ENCODE measurements around the gene TTC7B.

TTC7B gene

GRCh38 chr14:90664911-90665310, 151.3 kb downstream of the TTC7B start:
- no peak for DNase-seq

GRCh38 chr14:90663680-90664079, 152.6 kb downstream of the TTC7B start:
- DNase-seq, result no peak

- no peak for DNase-seq
Observed at GRCh38 chr14:90663140-90663539, 153.1 kb downstream of the TTC7B start.

- DNase-seq, result no peak
Observed at GRCh38 chr14:90661866-90662265, 154.4 kb downstream of the TTC7B start.

GRCh38 chr14:90660865-90661570, 155.2 kb downstream of the TTC7B start:
- no peak for DNase-seq

GRCh38 chr14:90659156-90659555, 157.1 kb downstream of the TTC7B start:
- no peak for DNase-seq

GRCh38 chr14:90658541-90658967, 157.7 kb downstream of the TTC7B start:
- no peak for DNase-seq

- no peak for DNase-seq
Observed at GRCh38 chr14:90656973-90657372, 159.3 kb downstream of the TTC7B start.

GRCh38 chr14:90655829-90656228, 160.4 kb downstream of the TTC7B start:
- DNase-seq, result no peak

- no peak for DNase-seq
Observed at GRCh38 chr14:90654831-90655276, 161.4 kb downstream of the TTC7B start.

GRCh38 chr14:90652626-90653025, 163.6 kb downstream of the TTC7B start:
- no peak for DNase-seq

- DNase-seq, result no peak
Observed at GRCh38 chr14:90651976-90652560, 164.2 kb downstream of the TTC7B start.

- no peak for DNase-seq
Observed at GRCh38 chr14:90651271-90651804, 164.9 kb downstream of the TTC7B start.

GRCh38 chr14:90649557-90650135, 166.6 kb downstream of the TTC7B start:
- no peak for DNase-seq

GRCh38 chr14:90649083-90649482, 167.1 kb downstream of the TTC7B start:
- no peak for DNase-seq

- DNase-seq, result no peak
Observed at GRCh38 chr14:90648421-90648820, 167.8 kb downstream of the TTC7B start.

- no peak for DNase-seq
Observed at GRCh38 chr14:90647473-90648005, 168.7 kb downstream of the TTC7B start.

GRCh38 chr14:90645842-90646443, 170.3 kb downstream of the TTC7B start:
- DNase-seq, result peak; percentile 54

GRCh38 chr14:90644882-90645281, 171.3 kb downstream of the TTC7B start:
- no peak for DNase-seq

GRCh38 chr14:90643982-90644670, 172.1 kb downstream of the TTC7B start:
- DNase-seq, result no peak

GRCh38 chr14:90642244-90642717, 173.9 kb downstream of the TTC7B start:
- DNase-seq, result no peak

- no peak for DNase-seq
Observed at GRCh38 chr14:90641615-90642243, 174.5 kb downstream of the TTC7B start.
